Neural crest cell (in vitro differentiated cells): Measurements from ENCODE around the gene SIGLEC11. TPM values are rescaled to one million over a fixed set of nuclear protein-coding genes. Genes with fewer than 3 reads are reported as not detected.
A peak's percentile ranks its signal among the peaks of the same experiment; 100 is the strongest.

Experiments
- DNase-seq: peaks from one replicate; pipeline ENCODE4 v3.0.0; 2021; ENCODE audit warnings: low read depth, mixed read lengths, low spot score
- H3K27ac Mint-ChIP-seq: one replicate; pipeline ENCODE4 v1.8.0; 2021; ENCODE audit warnings: mild to moderate bottlenecking, mixed read lengths; ENCODE audit not compliant: unreplicated experiment
- H3K27me3 Mint-ChIP-seq: 2 replicates; pipeline ENCODE4 v1.8.0; 2021; ENCODE audit warnings: low read depth, mild to moderate bottlenecking, mixed read lengths
- H3K36me3 Mint-ChIP-seq: 2 replicates; pipeline ENCODE4 v1.8.0; 2021; ENCODE audit warnings: low read depth, mild to moderate bottlenecking, mixed read lengths
- H3K4me1 Mint-ChIP-seq: 2 replicates; pipeline ENCODE4 v1.8.0; 2021; ENCODE audit warnings: mixed read lengths
- H3K4me3 Mint-ChIP-seq: one replicate; pipeline ENCODE4 v1.8.0; 2021; ENCODE audit warnings: mild to moderate bottlenecking, mixed read lengths
- H3K9me3 Mint-ChIP-seq: 2 replicates; pipeline ENCODE4 v1.8.0; 2021; ENCODE audit warnings: mixed read lengths
- CTCF ChIP-seq: fragments of 200-600 bp; sonication (generic); conservative IDR thresholded peaks from 2 replicates; pipeline ENCODE4 v1.5.0; 2021; ENCODE audit warnings: antibody characterized with exemption, mild to moderate bottlenecking
- total RNA-seq: library from RNA; stranded (reverse); gene quantifications from 2 replicates; pipeline ENCODE4 v1.2.1, GENCODE V29; 2021

SIGLEC11 gene
- total RNA-seq, 1 donor from 2014 or later = not detected

GRCh38 chr19:49907745-49908446 is 53.1 kb downstream of the SIGLEC11 start:
- peaks cover 4% of the 10 kb centered on the region for H3K27me3 Mint-ChIP-seq
- H3K9me3 Mint-ChIP-seq = no peaks in the 10 kb centered on the region
- no peak overlapping the region for H3K27ac Mint-ChIP-seq
- peaks cover 17% of the 10 kb centered on the region for H3K36me3 Mint-ChIP-seq
- peak overlapping the region; percentile 23 for H3K4me3 Mint-ChIP-seq
- TF ChIP-seq CTCF = no peak
- H3K4me1 Mint-ChIP-seq = peaks cover 10% of the 10 kb centered on the region
- DNase-seq = no peak

- DNase-seq = no peak
- Mint-ChIP-seq H3K36me3 (peaks cover 17% of the 10 kb centered on the region), H3K4me3 (peak overlapping the region; percentile 25), H3K9me3 (no peaks in the 10 kb centered on the region), H3K4me1 (peaks cover 10% of the 10 kb centered on the region), H3K27me3 (peaks cover 4% of the 10 kb centered on the region), H3K27ac (no peak overlapping the region)
- no peak for TF ChIP-seq CTCF
Observed at GRCh38 chr19:49906879-49907564, 54.0 kb downstream of the SIGLEC11 start.

DNA sequence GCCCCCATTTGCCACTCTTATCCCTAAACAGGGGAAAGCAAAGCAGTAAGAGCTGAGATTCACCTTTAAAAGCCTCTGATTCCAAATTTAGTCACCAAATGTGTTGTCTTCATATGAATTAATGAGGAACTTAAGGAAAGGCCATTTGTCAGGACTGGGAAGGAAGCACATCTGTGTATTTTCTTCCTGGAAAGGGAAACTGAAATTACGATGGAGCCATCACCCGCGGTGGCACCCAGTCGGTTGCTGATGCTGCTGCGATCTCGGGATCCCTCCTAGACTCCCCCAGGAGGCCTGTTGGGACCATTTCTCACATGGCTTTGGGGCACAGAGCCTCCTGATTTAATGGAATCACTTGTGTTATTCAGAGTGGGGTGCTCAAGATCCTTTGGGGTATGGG is 56.8 kb downstream of the SIGLEC11 start:
- H3K27ac Mint-ChIP-seq = no peak overlapping the region
- no peak overlapping the region for H3K4me3 Mint-ChIP-seq
- H3K4me1 Mint-ChIP-seq = no peaks in the 10 kb centered on the region
- H3K9me3 Mint-ChIP-seq = no peaks in the 10 kb centered on the region
- TF ChIP-seq CTCF = no peak
- H3K36me3 Mint-ChIP-seq = peaks cover 7% of the 10 kb centered on the region
- DNase-seq = no peak
- no peaks in the 10 kb centered on the region for H3K27me3 Mint-ChIP-seq

Other genes starting within 250 kb of the SIGLEC11 start
- gene TSKS, start 197.9 kb downstream of the SIGLEC11 start, total RNA-seq = not detected in 2 replicates
- 96.7 and 102 TPM in 2 replicates for gene AP2A1, start 194.2 kb downstream of the SIGLEC11 start, total RNA-seq
- gene FUZ, start 147.9 kb downstream of the SIGLEC11 start, total RNA-seq = 37.5 and 38.0 TPM in 2 replicates
- gene MED25, start 142.9 kb downstream of the SIGLEC11 start, total RNA-seq = 80.8 and 85.4 TPM in 2 replicates
- 453 and 466 TPM in 2 replicates for gene PTOV1, start 110.0 kb downstream of the SIGLEC11 start, total RNA-seq
- 131 and 135 TPM in 2 replicates for gene PNKP, start 93.6 kb downstream of the SIGLEC11 start, total RNA-seq
- 38.6 and 39.6 TPM in 2 replicates for gene AKT1S1, start 83.8 kb downstream of the SIGLEC11 start, total RNA-seq
- gene TBC1D17, start 83.5 kb downstream of the SIGLEC11 start, total RNA-seq = 30.5 and 34.5 TPM in 2 replicates
- 0.12 and 0.41 TPM in 2 replicates for gene IL4I1, start 64.3 kb downstream of the SIGLEC11 start, total RNA-seq
- gene ATF5, start 32.0 kb downstream of the SIGLEC11 start, total RNA-seq = 23.4 and 24.2 TPM in 2 replicates
- 127 and 141 TPM in 2 replicates for gene NUP62, start 31.7 kb downstream of the SIGLEC11 start, total RNA-seq
- 43.4 TPM in 2 replicates for gene VRK3, start 64.2 kb upstream of the SIGLEC11 start, total RNA-seq
- 23.3 and 24.5 TPM in 2 replicates for gene ZNF473, start 64.8 kb upstream of the SIGLEC11 start, total RNA-seq
- not detected in 2 replicates for gene IZUMO2, start 202.1 kb upstream of the SIGLEC11 start, total RNA-seq
- gene MYH14, start 242.4 kb upstream of the SIGLEC11 start, total RNA-seq = 4.0 and 4.7 TPM in 2 replicates